GM18520 (cell line): ENCODE data around the gene CAMSAP1.
"Not testable (repeated sequence)": the region's sequence is repeated elsewhere in the genome, so short reads cannot be mapped to it uniquely, and the experiment has no call there.

Experiments used
- ATAC-seq: cut with Tn5 transposase; IDR thresholded peaks from one replicate; pipeline ENCODE4 v1.9.1; 2021; ENCODE audit not compliant: unreplicated experiment

The CAMSAP1 gene

DNA sequence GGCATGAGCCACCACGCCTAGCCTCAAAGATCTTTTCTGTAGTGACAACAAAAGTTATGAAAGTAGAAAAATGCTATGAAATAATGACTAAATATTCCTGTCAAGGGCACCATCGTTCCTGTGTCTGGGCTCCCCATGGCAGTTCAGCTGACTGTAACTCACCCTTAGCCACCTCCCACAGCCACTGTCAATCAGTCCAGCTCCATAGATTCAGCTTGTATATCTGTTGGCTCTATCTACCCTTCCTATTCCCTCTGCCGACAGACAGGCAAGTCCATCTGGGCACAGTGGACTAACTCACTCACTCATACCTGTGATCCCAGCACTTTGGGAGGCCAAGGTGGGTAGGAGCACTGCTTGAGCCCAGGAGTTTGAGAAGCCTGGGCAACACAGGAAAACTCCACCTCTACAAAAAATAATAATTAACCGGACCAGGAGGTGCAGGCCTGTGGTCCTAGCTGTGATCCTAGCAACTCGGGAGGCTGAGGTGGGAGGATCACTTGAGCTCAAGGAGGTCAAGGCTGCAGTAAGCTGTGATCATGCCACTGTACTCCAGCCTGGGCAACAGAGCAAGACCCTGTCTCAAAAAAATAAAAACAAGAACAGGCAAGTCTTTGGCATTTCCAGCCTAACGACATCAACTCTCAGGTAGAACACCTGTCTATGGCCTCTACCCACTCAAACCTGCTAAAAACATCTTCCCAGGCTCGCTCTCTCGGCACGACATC, 6.2 kb downstream of the CAMSAP1 start:
- ATAC-seq, result no peak

DNA sequence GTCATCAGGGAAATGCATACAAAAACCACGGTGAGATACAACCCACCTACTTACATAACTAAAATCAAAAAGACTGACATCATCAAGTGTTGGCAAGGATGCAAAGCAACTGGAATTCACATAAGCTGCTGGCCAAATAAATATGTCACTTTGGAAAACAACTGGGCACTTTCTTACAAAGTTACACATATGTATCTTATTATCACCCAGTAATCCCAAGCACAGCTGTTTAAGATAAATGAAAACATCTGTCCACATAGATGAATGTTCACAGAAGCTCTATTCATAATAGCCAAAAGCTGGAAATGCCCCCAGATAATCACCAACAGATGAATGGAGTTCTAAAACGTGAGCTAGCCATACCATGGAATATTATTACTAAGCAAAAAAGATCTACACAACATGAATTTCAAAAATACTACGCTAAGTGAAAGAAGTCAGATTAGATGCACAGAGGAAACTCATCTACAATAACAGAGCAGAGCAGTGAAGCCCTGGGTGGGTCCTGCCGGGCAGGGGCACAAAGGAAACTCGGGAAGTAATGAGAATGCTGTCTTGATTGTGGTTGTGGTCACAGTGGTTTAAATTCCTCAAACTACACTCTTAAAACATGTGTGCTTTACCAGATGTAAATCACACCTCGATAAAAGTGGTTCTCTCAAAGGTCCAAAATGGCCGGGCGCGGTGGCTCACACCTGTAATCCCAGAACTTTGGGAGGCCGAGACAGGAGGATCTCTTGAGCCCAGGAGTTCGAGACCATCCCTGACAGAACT, 8.5 kb downstream of the CAMSAP1 start:
- ATAC-seq, result no peak

DNA sequence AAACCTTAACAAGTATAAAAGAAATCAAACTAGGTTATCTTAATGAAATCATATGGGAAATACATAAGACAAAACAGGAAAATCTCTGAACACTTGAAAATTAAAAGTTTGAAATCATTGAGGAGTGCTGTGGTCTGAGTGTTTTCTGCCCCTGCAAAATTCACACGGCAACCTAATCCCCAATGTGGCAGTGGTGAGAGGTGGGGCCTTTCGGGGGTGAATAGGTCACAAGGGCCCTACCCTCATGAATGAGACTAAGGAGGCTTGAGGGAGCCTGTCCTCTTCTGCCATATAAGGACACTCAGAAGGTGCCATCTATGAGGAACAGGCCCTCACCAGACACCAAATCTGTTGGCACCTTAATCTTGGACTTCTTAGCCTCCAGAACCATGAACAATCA, 10.7 kb downstream of the CAMSAP1 start:
- no peak for ATAC-seq

DNA sequence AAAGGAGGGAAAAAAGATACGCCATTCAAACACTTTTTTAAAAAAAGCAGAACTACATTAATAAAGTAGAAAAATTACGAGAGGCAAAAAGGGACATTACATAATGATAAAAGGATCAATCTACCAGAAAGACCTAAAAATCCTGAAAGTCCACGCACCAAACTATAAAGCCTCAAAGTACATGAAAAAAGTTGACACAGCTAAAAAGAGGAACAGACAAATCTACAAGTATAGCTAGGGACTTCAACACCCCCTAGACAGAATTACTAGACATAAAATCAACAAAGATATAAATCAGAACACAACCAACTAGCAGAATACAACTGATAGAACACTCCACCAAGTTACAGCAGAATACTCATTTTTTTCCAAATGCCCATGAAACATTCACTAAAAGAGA, 11.1 kb downstream of the CAMSAP1 start:
- ATAC-seq, result no peak

DNA sequence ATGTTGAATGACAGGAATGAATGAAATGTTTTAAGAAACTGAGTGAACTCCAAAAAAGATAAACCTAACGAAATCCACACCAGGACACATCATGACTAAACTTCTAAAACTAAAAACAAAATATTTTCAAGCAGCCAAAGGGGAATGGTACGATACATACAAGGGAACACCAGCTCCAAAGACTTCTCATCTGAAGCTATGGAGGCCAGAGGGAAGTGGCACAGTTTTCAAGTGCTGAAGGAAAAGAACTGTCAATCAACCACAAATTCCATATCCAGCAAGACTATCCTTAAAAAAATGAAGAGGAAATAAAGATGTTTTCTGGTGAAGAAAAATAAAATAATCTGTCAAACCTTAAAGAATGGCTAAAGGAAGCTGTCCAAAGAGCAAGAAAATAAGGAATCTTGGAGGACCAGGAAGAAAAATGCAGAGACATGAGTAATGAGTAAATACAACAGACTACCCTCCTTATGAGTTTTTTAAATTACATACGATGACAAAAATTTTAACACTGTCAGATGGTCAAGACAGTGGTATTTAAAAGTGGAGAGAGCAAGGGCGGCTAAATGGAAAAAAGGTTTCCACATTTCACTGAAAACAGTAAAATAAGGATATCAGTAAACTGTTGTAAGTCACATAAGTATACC, 12.0 kb downstream of the CAMSAP1 start:
- no peak for ATAC-seq

DNA sequence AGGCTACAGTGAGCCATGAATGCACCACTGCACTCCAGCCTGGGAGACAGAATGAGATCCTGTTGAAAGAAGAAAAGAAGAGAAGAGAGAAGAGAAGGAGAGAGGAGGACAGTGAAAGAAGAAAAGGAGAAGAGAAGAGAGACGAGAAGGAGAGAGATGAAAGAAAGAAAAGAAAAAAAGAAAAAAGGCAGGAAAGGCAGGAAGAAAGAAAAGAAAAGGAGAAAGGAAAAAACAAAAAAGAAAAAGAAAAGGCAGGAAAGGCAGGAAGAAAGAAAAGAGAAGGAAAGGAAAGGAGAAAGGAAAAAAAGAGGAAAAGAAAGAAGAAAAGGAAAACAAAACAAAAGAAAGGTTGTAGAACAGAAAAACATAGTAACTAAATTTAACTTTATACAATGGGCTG, 14.2 kb downstream of the CAMSAP1 start:
- no peak for ATAC-seq

DNA sequence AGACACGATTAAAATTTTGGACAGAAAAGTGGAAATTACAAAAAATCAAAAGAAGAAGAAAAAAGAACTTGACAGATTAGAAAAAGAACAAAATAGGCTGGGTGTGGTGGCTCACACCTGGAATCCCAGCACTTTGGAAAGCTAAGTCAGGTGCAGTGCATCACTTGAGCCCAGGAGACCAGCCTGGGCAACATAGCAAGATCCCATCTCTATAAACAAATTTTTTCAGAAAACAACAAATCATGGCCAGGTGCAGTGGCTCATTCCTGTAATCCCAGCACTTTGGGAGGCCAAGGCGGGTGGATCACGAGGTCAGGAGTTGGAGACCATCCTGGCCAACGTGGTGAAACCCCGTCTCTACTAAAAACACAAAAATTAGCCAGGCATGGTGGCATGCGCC, 15.0 kb downstream of the CAMSAP1 start:
- not testable (repeated sequence) for ATAC-seq

DNA sequence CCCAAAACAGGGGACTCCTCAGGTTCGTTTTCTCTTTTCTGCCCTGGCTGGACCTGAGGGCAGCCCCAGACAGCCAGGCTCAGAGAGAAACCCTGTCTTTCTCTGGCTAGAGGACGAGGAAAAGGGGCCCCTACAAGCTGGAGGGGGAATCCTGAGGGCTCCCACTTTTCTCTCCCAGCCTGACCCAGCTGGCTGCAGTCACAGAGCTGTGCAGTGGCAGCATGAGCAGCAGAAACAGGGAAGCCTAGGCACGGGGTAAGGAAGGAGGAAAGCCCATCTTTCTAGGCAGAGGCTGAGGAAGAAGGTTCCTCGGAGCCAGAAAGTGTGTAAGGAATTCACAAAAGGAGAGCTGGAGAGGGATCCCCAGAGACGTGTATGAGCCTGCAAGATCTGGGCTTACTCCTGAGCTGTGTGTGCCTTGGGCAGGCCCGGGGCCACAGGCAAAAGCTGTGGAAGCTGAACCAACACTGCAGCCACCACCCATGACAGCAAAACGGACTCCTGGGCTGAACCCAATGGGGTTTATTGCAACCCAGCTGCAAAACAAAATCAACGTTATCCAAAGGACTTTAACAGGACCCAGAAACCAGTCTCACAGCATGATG, 16.2 kb downstream of the CAMSAP1 start:
- no peak for ATAC-seq

DNA sequence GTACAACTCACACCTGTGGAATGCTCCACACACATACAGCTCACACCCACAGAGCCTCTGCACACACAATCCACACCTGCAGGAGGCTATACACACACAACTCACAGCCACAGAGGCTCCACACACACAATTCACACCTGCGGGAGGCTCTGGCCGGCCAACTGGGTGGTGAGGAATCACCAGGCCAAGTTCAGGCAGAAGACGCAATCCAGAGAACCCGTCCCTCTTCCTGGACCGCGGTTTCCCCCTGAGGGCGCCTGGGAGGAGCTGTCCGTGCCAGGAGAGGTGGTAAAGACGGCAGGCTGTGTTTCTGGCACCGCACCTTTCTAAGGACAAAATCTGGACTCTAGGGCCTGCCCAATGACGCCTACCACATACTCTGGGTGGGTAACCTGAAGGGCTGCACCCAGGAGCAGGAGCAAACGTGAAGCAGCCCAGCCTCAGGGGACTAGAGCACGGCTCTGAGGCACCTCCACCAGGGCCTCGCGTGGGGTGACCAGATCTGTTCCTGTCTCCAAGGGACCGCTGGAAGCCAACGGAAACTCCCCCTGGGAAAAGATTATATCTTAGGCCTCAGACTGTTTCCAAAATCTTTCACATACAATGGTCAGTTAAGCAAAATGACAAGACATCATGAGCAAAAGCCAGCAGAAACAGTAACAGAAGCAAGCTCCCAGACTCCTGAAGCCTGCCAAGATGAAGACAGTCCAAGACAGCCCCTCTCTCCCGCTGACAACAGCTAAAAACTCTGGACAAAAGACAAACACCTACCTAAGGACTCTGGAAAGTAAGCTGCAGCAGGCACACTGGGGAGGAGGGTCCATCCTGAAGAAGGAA, 16.9 kb downstream of the CAMSAP1 start:
- ATAC-seq, result no peak

DNA sequence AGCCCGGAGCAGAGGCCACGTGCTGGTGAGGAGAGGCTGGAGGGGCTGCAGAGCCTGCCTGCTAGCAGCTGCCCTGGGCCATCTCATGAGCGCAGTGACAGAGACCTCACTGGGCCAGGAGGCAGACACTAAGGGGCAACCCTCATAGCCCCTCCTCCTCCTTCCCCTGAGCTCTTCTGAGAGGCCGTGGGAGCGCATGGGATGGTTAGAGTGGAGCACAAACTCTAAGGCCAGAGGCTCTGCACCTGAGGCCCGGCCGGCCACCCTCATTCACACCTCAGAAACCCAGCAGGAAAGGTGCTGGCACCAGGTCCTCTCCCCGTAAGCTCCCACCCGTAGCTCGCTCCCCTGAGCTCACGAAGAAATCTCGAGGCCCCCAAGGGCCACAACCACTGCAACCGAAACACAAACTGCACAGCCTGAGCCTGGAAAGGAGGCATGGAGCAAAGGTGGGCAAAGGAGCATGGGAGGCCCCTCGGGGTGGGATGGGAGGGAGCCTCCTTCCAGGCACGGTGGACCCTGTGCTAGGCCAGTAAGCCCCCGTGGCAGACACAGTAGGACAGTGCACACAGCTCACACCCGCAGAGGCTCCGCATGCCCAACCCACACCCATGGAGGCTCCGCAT, 17.7 kb downstream of the CAMSAP1 start:
- no peak for ATAC-seq

DNA sequence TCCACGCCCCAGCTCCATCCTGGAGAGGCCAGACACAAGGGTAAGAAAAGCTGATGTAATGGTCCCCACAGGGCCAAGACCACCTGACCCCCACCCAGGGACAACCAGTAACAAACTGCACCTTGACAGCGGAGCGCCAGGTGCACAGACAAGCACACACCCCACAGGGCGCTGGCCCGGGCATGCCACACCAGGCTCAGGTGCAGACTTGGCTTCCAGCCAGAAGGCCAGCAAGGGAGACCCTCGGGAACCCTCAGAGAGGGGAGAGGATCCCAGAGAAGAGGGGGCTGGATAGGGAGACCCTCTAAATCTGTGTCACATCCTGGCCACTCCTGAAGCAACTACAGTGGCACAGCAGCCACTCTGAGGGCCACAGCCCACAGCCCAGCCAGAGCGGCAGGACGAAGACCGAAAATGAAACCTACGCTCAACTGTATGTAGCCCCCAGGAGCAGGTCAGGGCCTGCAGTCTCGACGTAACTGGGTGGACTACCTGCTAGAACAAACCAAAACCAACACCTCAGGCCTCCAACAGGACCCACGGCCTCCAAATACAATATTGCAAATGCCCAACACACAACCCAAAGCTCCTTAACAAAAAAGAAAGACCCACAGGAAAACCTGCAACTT, 18.5 kb downstream of the CAMSAP1 start:
- no peak for ATAC-seq

DNA sequence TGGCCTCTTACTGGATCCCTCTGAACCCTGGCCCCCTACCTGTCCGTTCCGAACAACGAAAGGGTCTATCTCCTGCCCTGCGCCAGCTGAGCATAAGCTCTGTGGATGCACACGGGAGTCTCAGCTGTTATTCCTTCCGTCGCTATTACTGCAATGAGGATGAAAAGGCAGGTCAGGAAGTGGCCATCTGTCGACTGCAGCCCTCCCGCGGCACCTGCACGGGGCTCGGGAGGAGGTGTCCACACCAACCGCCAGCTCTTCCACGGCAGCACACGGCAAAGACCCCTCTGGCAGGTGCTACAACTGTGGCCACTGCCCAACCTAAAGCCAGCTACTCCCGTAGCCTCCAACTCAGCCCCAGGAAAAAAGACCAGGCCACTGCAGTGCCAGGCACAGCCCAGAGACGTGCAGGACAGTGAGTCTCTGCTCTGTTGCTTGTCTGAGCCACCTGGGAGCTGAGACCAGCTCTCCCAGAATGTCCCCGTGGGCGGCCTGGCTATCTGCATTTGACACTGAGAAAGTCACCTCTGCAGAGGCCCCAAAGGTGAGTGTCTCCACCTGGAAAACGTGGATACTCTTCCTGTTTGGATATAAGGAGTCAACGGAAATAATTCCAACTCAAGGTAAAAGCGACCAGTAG, 19.1 kb downstream of the CAMSAP1 start:
- no peak for ATAC-seq

DNA sequence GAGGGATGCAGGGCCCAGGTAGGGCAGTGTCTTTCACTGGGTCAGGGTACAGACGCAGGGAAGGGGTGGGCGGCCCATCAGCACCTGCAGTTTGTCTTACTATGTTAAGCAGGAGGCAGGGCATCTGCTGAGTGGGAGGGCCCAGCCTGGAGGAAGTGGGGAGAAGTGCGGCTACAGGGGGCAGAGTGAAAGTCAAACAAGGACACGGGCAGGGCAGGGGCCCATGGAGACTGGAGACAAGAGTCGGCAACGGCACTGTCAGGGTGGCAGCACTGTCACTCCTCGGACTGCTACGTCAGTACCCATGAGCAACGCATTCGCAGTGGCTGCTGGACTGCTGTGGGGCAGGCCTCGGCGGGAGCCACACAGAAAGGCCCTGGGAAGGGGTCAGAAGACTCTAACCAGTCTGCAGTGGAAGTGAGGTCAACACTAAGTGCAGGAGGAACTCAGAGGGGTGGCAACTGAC, 19.7 kb downstream of the CAMSAP1 start:
- no peak for ATAC-seq

DNA sequence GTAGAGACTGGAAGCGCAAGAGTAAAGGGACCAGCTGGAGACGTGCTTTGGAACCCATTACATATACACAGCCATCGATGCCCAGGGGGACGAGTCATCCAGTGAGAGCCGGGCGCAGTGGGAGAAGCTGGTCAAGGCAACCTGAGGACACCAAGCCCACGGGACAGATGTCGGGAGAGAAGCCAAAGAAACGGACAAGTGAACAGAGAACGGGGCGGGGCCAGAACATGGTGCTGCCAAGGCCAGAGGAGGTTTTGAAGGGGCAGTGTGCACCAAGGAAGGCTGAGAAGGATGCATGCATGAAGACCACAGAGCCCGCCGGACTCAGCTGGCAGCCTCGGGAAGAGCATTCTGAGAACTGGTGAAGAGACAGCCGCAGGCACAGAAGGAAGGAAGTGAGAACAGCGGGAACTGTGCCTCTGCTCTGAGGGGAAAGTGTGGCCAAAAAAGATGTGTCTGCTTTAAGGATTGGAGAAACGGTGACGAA, 20.3 kb downstream of the CAMSAP1 start:
- no peak for ATAC-seq

DNA sequence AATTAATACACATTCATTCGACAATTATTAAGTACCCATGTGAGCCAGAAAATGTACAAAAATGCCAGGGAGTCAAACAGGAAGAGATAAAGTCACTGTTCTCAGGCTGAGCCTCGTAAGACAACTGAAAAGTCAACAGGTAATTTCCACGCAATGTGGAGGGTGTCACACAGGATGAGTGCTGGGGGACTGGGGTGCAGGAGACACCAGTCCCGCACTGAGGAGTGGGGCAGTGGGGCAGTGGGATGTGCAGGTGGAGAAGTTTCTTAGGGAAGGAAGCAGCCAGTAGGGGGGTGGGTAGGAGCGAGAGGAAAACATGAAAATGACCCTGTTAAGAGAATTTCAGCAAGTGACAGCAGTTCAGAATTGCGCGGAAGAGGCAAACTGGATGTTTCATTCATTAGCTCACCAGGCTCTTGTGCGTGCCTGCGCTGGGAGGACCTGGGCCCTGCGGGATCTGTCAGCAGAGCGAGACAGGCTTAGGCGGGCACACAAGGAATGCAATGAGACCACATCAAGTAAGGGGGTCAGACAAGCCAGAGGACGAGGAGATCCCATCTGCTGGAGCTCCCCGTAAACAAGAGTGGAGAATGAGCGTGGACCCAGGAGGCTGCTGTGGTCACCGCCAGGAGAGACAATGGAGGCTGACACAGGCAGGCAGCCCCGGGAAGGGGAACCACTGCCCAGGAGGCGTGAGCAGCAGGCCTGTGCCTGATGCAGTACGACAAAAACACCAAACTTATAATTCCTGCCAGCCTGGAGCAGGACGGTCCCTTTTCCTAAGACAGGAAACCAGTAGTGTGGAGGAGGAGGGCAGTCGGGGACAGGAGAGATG, 21.0 kb downstream of the CAMSAP1 start:
- ATAC-seq, result no peak

DNA sequence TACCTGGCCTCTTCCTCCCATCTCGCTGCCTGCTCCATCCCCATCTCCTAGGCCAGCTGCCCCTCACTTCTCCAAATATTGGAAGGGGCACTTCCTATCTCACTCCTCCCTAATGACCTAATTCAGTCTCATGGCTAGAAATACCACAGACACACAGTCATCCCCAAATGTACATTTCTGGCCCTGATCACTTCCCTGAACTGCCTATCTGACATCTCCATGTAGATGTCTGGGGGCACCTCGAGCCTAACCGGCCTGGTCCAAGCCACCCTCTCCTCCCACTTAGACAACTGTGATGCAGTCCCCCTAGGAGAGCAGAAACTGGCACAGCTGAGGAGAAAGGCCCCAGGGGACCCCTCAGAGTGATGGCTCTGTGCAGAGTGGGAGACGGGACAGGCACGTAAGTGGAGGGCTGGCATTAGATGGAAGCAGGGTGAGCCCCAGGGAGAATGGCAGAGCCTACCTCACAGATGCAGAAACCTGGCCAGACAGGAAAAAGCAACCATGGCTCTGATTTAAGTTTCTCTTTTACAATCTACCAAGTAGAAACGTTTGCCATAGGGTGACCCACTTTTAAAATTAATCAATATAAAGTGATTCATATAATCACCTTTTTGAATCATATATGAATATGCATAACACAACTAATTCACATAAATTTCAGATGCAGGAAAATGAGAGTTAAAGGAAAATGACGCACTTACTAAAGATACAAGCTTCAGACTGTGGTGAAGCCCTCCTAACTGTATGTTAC, 22.1 kb downstream of the CAMSAP1 start:
- no peak for ATAC-seq

DNA sequence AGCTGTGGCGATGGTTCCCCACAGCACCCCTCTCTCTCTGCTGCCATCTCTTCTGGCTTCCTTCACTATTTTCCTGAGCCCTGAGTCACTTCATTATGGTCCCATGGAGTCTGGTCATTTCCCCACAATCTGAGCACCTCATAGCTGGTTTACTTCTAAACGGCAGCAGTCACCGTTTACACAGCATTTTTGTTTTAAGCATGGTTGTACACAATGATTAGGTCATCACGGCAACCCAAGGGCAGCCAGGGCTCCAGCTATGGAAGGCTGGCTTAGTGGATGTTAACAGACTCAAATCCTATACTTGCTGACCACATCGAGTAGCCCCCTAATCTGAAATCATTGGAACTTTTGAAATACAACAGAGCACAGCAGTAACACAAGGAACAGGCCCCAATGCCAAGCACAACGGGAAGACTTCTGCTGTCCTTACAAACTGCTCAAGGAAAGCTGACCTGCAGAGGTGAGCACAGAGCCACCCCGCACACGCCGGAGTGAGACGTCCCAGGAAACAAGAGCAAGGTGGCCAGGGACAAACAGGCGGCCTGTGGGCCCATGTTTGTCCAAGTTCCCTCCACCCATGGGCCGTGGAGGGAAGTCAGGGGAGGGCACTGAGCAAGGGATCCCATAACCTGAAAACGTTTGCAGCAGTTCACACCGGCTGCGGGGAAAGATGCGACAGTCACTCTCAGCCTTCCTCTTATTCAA, 22.9 kb downstream of the CAMSAP1 start:
- ATAC-seq, result no peak
